Breast epithelium (tissue), 4 donors: Measurements from ENCODE around the gene IMPG1. TPM values are rescaled to one million over a fixed set of nuclear protein-coding genes. Genes with fewer than 3 reads are reported as not detected.

Source experiments
- DNase-seq, 2 donors: peaks; one replicate each; pipeline ENCODE4 v3.0.0-alpha.2; 2019; ENCODE audit warnings: low spot score in 2 of 2
- H3K27ac ChIP-seq, 2 donors: fragments of 200-600 bp; sonication (generic) in 1 of 2; one replicate each; pipeline ENCODE4 v1.5.1; 2016 to 2019; ENCODE audit warnings: mild to moderate bottlenecking in 1 of 2
- H3K27me3 ChIP-seq, 2 donors: fragments of 200-600 bp; sonication (generic) in 1 of 2; one replicate each; pipeline versions ENCODE4 v1.5.1 to v1.6.0; 2017 to 2019; ENCODE audit warnings: control low read depth in 1 of 2, mild to moderate bottlenecking in 1 of 2
- H3K36me3 ChIP-seq: fragments of 200-600 bp; one replicate; pipeline ENCODE4 v1.5.1; 2019
- H3K4me1 ChIP-seq, 2 donors: fragments of 200-600 bp; sonication (generic); one replicate each; pipeline ENCODE4 v1.5.1; 2016 to 2019; ENCODE audit warnings: control low read depth in 1 of 2
- H3K4me3 ChIP-seq, 3 donors: fragments of 200-600 bp; sonication (generic); 1 replicate in 2 of 3; 2 replicates in 1 of 3; pipeline ENCODE4 v1.5.1; 2016 to 2019; ENCODE audit warnings: mild to moderate bottlenecking in 3 of 3, moderate library complexity in 2 of 3
- H3K9me3 ChIP-seq, 2 donors: fragments of 200-600 bp; sonication (generic) in 1 of 2; one replicate each; pipeline ENCODE4 v1.5.1; 2016 to 2019; ENCODE audit warnings: control low read depth in 1 of 2
- CTCF ChIP-seq, 3 donors: fragments of 450-650 bp; IDR thresholded peaks; one replicate each; pipeline ENCODE4 v1.5.1; 2016 to 2017; ENCODE audit warnings: antibody characterized with exemption in 3 of 3, mild to moderate bottlenecking in 3 of 3, moderate library complexity in 3 of 3
- POLR2A ChIP-seq: fragments of 450-650 bp; IDR thresholded peaks from one replicate; pipeline ENCODE4 v1.6.1; 2016; ENCODE audit warnings: antibody characterized with exemption, mild to moderate bottlenecking, moderate library complexity
- POLR2AphosphoS5 ChIP-seq, 3 donors: sonication (generic); formaldehyde crosslinking; IDR thresholded peaks; one replicate each; pipeline ENCODE4 v1.6.1; 2017; ENCODE audit warnings: antibody characterized with exemption in 3 of 3
- intact Hi-C: fragments of 100-400 bp; cut with DNase I; formaldehyde crosslinking; loops from one replicate; pipeline ENCODE4 v1.15.1; 2023; ENCODE audit warnings: low total_unique reads
- total RNA-seq, 3 donors: library from RNA; depleted of rRNA; stranded (reverse); fragments of >200 nt; gene quantifications; one replicate each; pipeline ENCODE4 v1.1.0, GENCODE V29; 2016

IMPG1 gene
- total RNA-seq, 3 donors from 2014 or later, result not detected

- intact Hi-C loops, result no loop called here
Measured at GRCh38 chr6:75882734-75883133, 189.7 kb downstream of the IMPG1 start.

GRCh38 chr6:75880305-75880704, 192.2 kb downstream of the IMPG1 start:
- TF ChIP-seq POLR2AphosphoS5 (IDR thresholded peaks at IDR 0.05) (no peak), POLR2A (no peak), CTCF (IDR thresholded peaks at IDR 0.05) (no peak)
- Histone ChIP-seq H3K36me3 (peaks cover 5% of the 10 kb centered on the region), H3K9me3 (no peaks in the 10 kb centered on the region)

More at GRCh38 chr6:75882734-75883133, 189.7 kb downstream of the IMPG1 start:
- H3K27me3 ChIP-seq, result no peaks in the 10 kb centered on the region
- TF ChIP-seq POLR2AphosphoS5 (IDR thresholded peaks at IDR 0.05) (no peak), CTCF (IDR thresholded peaks at IDR 0.05) (no peak), POLR2A (no peak)
- H3K4me1 ChIP-seq, result no peaks in the 10 kb centered on the region
- no peak for DNase-seq
- H3K4me3 ChIP-seq, result no peak overlapping the region
- no peaks in the 10 kb centered on the region for H3K9me3 ChIP-seq
- H3K36me3 ChIP-seq, result peaks cover 5% of the 10 kb centered on the region
- no peak overlapping the region for H3K27ac ChIP-seq

DNA sequence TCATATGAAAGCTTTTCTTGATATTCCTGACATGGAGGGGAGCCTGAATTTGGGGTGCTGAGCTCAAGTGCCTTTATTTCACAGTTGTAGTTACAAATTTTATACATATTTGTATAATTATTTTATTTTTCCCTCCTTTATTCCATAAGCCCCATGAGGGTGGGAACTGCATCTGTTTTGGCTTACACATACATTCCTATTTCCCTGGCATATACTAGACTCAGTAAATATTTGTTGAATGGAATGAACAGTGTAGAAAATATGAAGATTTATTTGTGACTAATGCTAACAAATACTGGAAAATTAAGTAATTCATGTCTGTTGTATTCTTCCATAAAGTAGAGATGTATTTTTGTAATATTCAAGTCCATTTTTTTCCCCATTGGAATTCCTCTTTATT, 196.3 kb downstream of the IMPG1 start:
- H3K36me3 ChIP-seq, result no peaks in the 10 kb centered on the region
- no peaks in the 10 kb centered on the region for H3K27me3 ChIP-seq
- H3K4me3 ChIP-seq, result no peak overlapping the region
- no peak for DNase-seq
- no peak overlapping the region for H3K27ac ChIP-seq
- TF ChIP-seq CTCF (IDR thresholded peaks at IDR 0.05) (no peak), POLR2AphosphoS5 (IDR thresholded peaks at IDR 0.05) (no peak), POLR2A (no peak)
- no peaks in the 10 kb centered on the region for H3K4me1 ChIP-seq
- no peaks in the 10 kb centered on the region for H3K9me3 ChIP-seq
- intact Hi-C loops, result no loop called here

More at GRCh38 chr6:75880305-75880704, 192.2 kb downstream of the IMPG1 start:
- H3K4me1 ChIP-seq, result no peaks in the 10 kb centered on the region
- no peak overlapping the region for H3K4me3 ChIP-seq
- intact Hi-C loops, result no loop called here
- no peak overlapping the region for H3K27ac ChIP-seq
- DNase-seq, result no peak
- no peaks in the 10 kb centered on the region for H3K27me3 ChIP-seq

- intact Hi-C loops, result no loop called here
Measured at GRCh38 chr6:75874224-75874623, 198.2 kb downstream of the IMPG1 start.

More at GRCh38 chr6:75874224-75874623, 198.2 kb downstream of the IMPG1 start:
- no peak overlapping the region for H3K27ac ChIP-seq
- H3K36me3 ChIP-seq, result no peaks in the 10 kb centered on the region
- H3K4me3 ChIP-seq, result no peak overlapping the region
- TF ChIP-seq CTCF (IDR thresholded peaks at IDR 0.05) (no peak), POLR2A (no peak)
- H3K4me1 ChIP-seq, result no peaks in the 10 kb centered on the region
- DNase-seq, result no peak
- no peaks in the 10 kb centered on the region for H3K27me3 ChIP-seq
- no peaks in the 10 kb centered on the region for H3K9me3 ChIP-seq
